RPMI8226 (cell line): ENCODE data around the gene RGPD4.

Source experiments
- DNase-seq: peaks from one replicate; pipeline ENCODE4 v3.0.0-alpha.2; 2015

The RGPD4 gene

DNA sequence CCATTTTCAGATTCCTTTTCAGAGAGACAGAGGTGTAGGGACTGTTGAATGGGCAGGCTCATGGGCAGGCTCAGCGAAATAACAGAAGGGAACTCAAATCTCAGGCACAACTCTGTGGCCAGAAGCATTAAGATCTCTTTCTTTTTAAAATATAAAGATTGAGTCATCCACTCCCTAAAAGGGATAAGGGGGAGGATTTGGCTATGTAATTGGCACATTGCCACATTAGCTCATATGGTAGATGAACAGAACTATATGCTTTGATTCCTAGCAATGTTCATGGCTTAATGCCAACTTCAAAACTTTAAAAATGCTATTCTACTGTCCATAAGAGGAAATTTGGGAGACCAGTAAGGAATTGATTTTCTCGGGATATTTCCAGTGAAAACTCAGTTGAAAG, 105.8 kb downstream of the RGPD4 start:
- DNase-seq, result no peak

- no peak for DNase-seq
These were observed 106.3 kb downstream of the RGPD4 start for GRCh38 chr2:107932979-107933378.

- DNase-seq, result peak; percentile 4
These were observed 110.0 kb downstream of the RGPD4 start for GRCh38 chr2:107936433-107937359.
